ENCODE data around the gene EIF5AL1.
A peak's percentile ranks its signal among the peaks of the same experiment; 100 is the strongest.

EIF5AL1 gene

DNA sequence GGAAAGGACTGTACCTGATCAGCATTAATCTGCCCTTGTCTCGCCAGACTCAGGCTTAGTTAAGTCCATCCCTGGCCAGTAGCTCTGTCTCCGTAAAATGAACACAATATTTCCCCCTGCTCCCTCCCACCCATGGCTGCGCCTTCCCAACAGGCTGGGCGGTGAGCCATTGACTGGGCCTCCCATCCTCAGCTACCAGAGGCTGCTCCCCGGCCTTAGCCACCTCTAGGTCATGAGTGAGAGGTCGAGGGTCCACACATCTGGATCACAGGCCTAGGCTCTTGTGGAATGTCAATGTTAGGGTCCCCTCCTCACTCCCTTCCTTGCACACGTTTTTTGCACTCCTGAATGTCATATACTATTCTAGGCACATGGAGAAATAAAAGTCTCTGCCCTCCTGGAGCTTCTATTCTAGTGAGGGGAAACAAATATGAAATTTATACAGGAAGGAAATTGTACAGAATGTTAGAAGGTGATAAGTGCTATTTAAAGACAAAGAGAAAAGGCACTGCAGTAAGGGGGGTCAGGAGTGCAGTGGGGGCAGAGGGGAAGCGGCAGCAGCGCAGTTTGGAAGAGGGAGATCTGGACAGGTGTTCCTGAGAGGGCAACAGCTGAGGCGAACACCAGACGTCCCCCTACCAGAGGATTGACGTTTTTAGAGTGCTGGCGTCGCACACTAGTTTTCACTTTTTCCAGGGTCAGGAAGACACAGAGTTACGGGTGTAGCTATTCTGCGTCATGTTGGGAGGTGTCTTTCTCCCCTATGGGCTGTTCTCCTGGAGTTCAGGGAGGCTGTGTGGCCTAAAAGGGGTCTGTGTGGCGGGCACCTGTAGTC is 17.2 kb upstream of the EIF5AL1 start:
- no peaks in the 10 kb centered on the region for H3F3A ChIP-seq (ENCODE audit: low read depth)
- no peaks in the 10 kb centered on the region for H3K9me3 ChIP-seq (ENCODE audit: insufficient read depth, low read depth, low read length)
- H3K36me3 ChIP-seq (ENCODE audit: insufficient read depth, low read length) = no peaks in the 10 kb centered on the region
- H3K4me2 ChIP-seq (ENCODE audit: low read depth, low read length, poor library complexity, severe bottlenecking) = peak overlapping the region; percentile 32
- no peak overlapping the region for H3K9ac ChIP-seq (ENCODE audit: low read depth, low read length, poor library complexity, severe bottlenecking)
- no peaks in the 10 kb centered on the region for H3K79me2 ChIP-seq (ENCODE audit: insufficient read depth, low read length)
- no peak overlapping the region for H3K4me3 ChIP-seq (ENCODE audit: low read length, poor library complexity, severe bottlenecking)
- no peaks in the 10 kb centered on the region for H3K9me2 ChIP-seq (replicated peaks; ENCODE audit: low read depth, low read length)
- no peaks in the 10 kb centered on the region for H3K27me3 ChIP-seq (ENCODE audit: insufficient read depth, low read length, poor library complexity, severe bottlenecking)
- H2AFZ ChIP-seq (ENCODE audit: low read length) = no peak overlapping the region
- no peaks in the 10 kb centered on the region for H4K20me1 ChIP-seq (ENCODE audit: insufficient read depth, low read length, poor library complexity, severe bottlenecking)
- peaks cover 27% of the 10 kb centered on the region for H3K4me1 ChIP-seq (ENCODE audit: insufficient read depth, low read length, poor library complexity, severe bottlenecking)
- TF ChIP-seq EZH2phosphoT487 (IDR thresholded peaks at IDR 0.05; ENCODE audit: borderline replicate concordance) (no peak), CTCF (conservative IDR thresholded peaks at IDR 0.05; ENCODE audit: low read length) (no peak)

GRCh38 chr10:79495791-79496190 is 16.5 kb upstream of the EIF5AL1 start:
- Histone ChIP-seq H4K20me1 (ENCODE audit: insufficient read depth, low read length, poor library complexity, severe bottlenecking) (no peaks in the 10 kb centered on the region), H3K27me3 (ENCODE audit: insufficient read depth, low read length, poor library complexity, severe bottlenecking) (no peaks in the 10 kb centered on the region), H3K4me1 (ENCODE audit: insufficient read depth, low read length, poor library complexity, severe bottlenecking) (peaks cover 27% of the 10 kb centered on the region), H3K79me2 (ENCODE audit: insufficient read depth, low read length) (no peaks in the 10 kb centered on the region), H3K36me3 (ENCODE audit: insufficient read depth, low read length) (no peaks in the 10 kb centered on the region), H2AFZ (ENCODE audit: low read length) (no peak overlapping the region), H3K9me3 (ENCODE audit: insufficient read depth, low read depth, low read length) (no peaks in the 10 kb centered on the region), H3K4me3 (ENCODE audit: low read length, poor library complexity, severe bottlenecking) (no peak overlapping the region), H3K4me2 (ENCODE audit: low read depth, low read length, poor library complexity, severe bottlenecking) (no peak overlapping the region), H3F3A (ENCODE audit: low read depth) (no peaks in the 10 kb centered on the region), H3K9me2 (replicated peaks; ENCODE audit: low read depth, low read length) (no peaks in the 10 kb centered on the region), H3K9ac (ENCODE audit: low read depth, low read length, poor library complexity, severe bottlenecking) (no peak overlapping the region)
- no peak for TF ChIP-seq EZH2phosphoT487 (IDR thresholded peaks at IDR 0.05; ENCODE audit: borderline replicate concordance)
- no peak for TF ChIP-seq CTCF (conservative IDR thresholded peaks at IDR 0.05; ENCODE audit: low read length)

- Histone ChIP-seq H3K4me1 (ENCODE audit: insufficient read depth, low read length, poor library complexity, severe bottlenecking) (peaks cover 27% of the 10 kb centered on the region), H3K36me3 (ENCODE audit: insufficient read depth, low read length) (no peaks in the 10 kb centered on the region), H3K4me3 (ENCODE audit: low read length, poor library complexity, severe bottlenecking) (no peak overlapping the region), H4K20me1 (ENCODE audit: insufficient read depth, low read length, poor library complexity, severe bottlenecking) (no peaks in the 10 kb centered on the region), H3K79me2 (ENCODE audit: insufficient read depth, low read length) (no peaks in the 10 kb centered on the region), H3F3A (ENCODE audit: low read depth) (no peaks in the 10 kb centered on the region), H3K27me3 (ENCODE audit: insufficient read depth, low read length, poor library complexity, severe bottlenecking) (no peaks in the 10 kb centered on the region), H2AFZ (ENCODE audit: low read length) (0 out of 2 replicates have a peak overlapping the region, but pooled peaks have one; percentile 44), H3K9me3 (ENCODE audit: insufficient read depth, low read depth, low read length) (no peaks in the 10 kb centered on the region), H3K4me2 (ENCODE audit: low read depth, low read length, poor library complexity, severe bottlenecking) (peak overlapping the region; percentile 15), H3K9me2 (replicated peaks; ENCODE audit: low read depth, low read length) (no peaks in the 10 kb centered on the region), H3K9ac (ENCODE audit: low read depth, low read length, poor library complexity, severe bottlenecking) (no peak overlapping the region)
- TF ChIP-seq CTCF (conservative IDR thresholded peaks at IDR 0.05; ENCODE audit: low read length) (no peak), EZH2phosphoT487 (IDR thresholded peaks at IDR 0.05; ENCODE audit: borderline replicate concordance) (no peak)
Observed at GRCh38 chr10:79496896-79497295, 15.4 kb upstream of the EIF5AL1 start.
